Stimulated activated CD4-positive, alpha-beta T cell treated with anti-CD3 and anti-CD28 coated beads, Interleukin-15, amount 100 ng/mL, for 48 hours (primary cell): ENCODE measurements around the gene TEKT5.
"Not testable (repeated sequence)": the region's sequence is repeated elsewhere in the genome, so short reads cannot be mapped to it uniquely, and the experiment has no call there.

Experiments used
- DNase-seq, 2 donors: peaks; one replicate each; pipeline ENCODE4 v3.0.0-alpha.2; 2020; ENCODE audit warnings: low read depth in 2 of 2

The TEKT5 gene

GRCh38 chr16:10633429-10633828, 61.3 kb downstream of the TEKT5 start:
- not testable (repeated sequence) for DNase-seq

- no peak for DNase-seq
These were observed 62.8 kb downstream of the TEKT5 start for GRCh38 chr16:10631886-10632285.

GRCh38 chr16:10629592-10629963, 65.2 kb downstream of the TEKT5 start:
- DNase-seq: no peak

GRCh38 chr16:10625595-10626357, 69.0 kb downstream of the TEKT5 start:
- no peak for DNase-seq

GRCh38 chr16:10624527-10624926, 70.2 kb downstream of the TEKT5 start:
- no peak for DNase-seq

GRCh38 chr16:10623059-10623458, 71.7 kb downstream of the TEKT5 start:
- DNase-seq: no peak

- no peak for DNase-seq
These were observed 72.5 kb downstream of the TEKT5 start for GRCh38 chr16:10622036-10622921.

GRCh38 chr16:10621216-10621949, 73.3 kb downstream of the TEKT5 start:
- DNase-seq: not testable (repeated sequence)

GRCh38 chr16:10620120-10620519, 74.6 kb downstream of the TEKT5 start:
- no peak for DNase-seq

GRCh38 chr16:10619271-10619849, 75.4 kb downstream of the TEKT5 start:
- peak; percentile 1 to 4 for DNase-seq

- no peak for DNase-seq
These were observed 76.0 kb downstream of the TEKT5 start for GRCh38 chr16:10618710-10619209.

GRCh38 chr16:10617662-10618420, 76.9 kb downstream of the TEKT5 start:
- no peak for DNase-seq

- no peak for DNase-seq
These were observed 77.7 kb downstream of the TEKT5 start for GRCh38 chr16:10616756-10617640.

GRCh38 chr16:10616419-10616755, 78.3 kb downstream of the TEKT5 start:
- DNase-seq: no peak

- DNase-seq: no peak
These were observed 80.0 kb downstream of the TEKT5 start for GRCh38 chr16:10614685-10615084.

- no peak for DNase-seq
These were observed 80.8 kb downstream of the TEKT5 start for GRCh38 chr16:10613785-10614485.

GRCh38 chr16:10612649-10613179, 82.0 kb downstream of the TEKT5 start:
- DNase-seq: no peak

GRCh38 chr16:10611825-10612342, 82.8 kb downstream of the TEKT5 start:
- DNase-seq: no peak
